Measurements from ENCODE around the gene CCNY. TPM values are rescaled to one million over a fixed set of nuclear protein-coding genes. Genes with fewer than 3 reads are reported as not detected.

Gene CCNY
- polyA plus RNA-seq, 1 experiment = 39.0 TPM

- TF ChIP-seq, protein P1, sequence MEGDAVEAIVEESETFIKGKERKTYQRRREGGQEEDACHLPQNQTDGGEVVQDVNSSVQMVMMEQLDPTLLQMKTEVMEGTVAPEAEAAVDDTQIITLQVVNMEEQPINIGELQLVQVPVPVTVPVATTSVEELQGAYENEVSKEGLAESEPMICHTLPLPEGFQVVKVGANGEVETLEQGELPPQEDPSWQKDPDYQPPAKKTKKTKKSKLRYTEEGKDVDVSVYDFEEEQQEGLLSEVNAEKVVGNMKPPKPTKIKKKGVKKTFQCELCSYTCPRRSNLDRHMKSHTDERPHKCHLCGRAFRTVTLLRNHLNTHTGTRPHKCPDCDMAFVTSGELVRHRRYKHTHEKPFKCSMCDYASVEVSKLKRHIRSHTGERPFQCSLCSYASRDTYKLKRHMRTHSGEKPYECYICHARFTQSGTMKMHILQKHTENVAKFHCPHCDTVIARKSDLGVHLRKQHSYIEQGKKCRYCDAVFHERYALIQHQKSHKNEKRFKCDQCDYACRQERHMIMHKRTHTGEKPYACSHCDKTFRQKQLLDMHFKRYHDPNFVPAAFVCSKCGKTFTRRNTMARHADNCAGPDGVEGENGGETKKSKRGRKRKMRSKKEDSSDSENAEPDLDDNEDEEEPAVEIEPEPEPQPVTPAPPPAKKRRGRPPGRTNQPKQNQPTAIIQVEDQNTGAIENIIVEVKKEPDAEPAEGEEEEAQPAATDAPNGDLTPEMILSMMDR (IDR thresholded peaks at IDR 0.05; ENCODE audit: insufficient read depth, low read depth, low read length) = no peak
- ChIA-PET CTCF (no interaction called here), POLR2A (no interaction called here)
- Histone ChIP-seq H3K4me3 (ENCODE audit: low read depth, low read length) (no peak overlapping the region), H3K36me3 (ENCODE audit: control insufficient read depth, insufficient read depth, low read length) (peaks cover 11% of the 10 kb centered on the region), H3K27me3 (ENCODE audit: control insufficient read depth, insufficient read depth, low read length) (no peaks in the 10 kb centered on the region)
- no peak for DNase-seq (ENCODE audit: low read depth)
Observed at GRCh38 chr10:35567951-35568350, 231.6 kb downstream of the CCNY start.

- Histone ChIP-seq H3K27me3 (ENCODE audit: control insufficient read depth, insufficient read depth, low read length) (no peaks in the 10 kb centered on the region), H3K36me3 (ENCODE audit: control insufficient read depth, insufficient read depth, low read length) (peaks cover 11% of the 10 kb centered on the region), H3K4me3 (ENCODE audit: low read depth, low read length) (no peak overlapping the region)
- no peak for DNase-seq (ENCODE audit: low read depth)
- ChIA-PET CTCF (no interaction called here), POLR2A (no interaction called here)
- TF ChIP-seq, protein P1 (IDR thresholded peaks at IDR 0.05; ENCODE audit: insufficient read depth, low read depth, low read length) = no peak
Observed at GRCh38 chr10:35568483-35569015, 232.2 kb downstream of the CCNY start.

GRCh38 chr10:35569111-35569707 is 232.9 kb downstream of the CCNY start:
- H3K36me3 ChIP-seq (ENCODE audit: control insufficient read depth, insufficient read depth, low read length) = peaks cover 11% of the 10 kb centered on the region
- H3K4me3 ChIP-seq (ENCODE audit: low read depth, low read length) = no peak overlapping the region
- no peaks in the 10 kb centered on the region for H3K27me3 ChIP-seq (ENCODE audit: control insufficient read depth, insufficient read depth, low read length)
- no peak for DNase-seq (ENCODE audit: low read depth)
- ChIA-PET POLR2A (no interaction called here), CTCF (no interaction called here)
- TF ChIP-seq, protein P1 (IDR thresholded peaks at IDR 0.05; ENCODE audit: insufficient read depth, low read depth, low read length) = no peak

DNA sequence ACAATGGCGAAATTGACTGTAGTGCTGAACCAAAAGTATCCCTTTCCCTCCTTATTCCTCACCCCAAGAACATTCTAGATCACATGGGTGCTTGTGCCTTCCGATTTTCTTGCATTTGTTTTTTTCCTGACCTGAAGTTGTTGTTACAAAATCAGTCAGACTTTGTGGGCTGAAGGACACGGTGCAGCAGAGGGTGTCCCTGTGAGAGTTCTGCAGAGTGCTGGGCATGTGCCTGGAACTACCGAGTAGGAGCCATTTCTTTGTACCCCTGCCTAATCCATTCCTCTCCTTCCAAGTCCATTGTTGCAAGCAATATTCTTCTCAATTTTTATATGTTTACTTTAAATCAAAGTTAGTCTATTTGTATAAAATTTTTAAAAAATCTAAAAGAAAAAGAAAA is 233.5 kb downstream of the CCNY start:
- no peak for DNase-seq (ENCODE audit: low read depth)
- no peak overlapping the region for H3K4me3 ChIP-seq (ENCODE audit: low read depth, low read length)
- CTCF ChIA-PET = no interaction called here
- TF ChIP-seq, protein P1 (IDR thresholded peaks at IDR 0.05; ENCODE audit: insufficient read depth, low read depth, low read length) = no peak
- POLR2A ChIA-PET = no interaction called here
- no peaks in the 10 kb centered on the region for H3K27me3 ChIP-seq (ENCODE audit: control insufficient read depth, insufficient read depth, low read length)
- H3K36me3 ChIP-seq (ENCODE audit: control insufficient read depth, insufficient read depth, low read length) = peaks cover 12% of the 10 kb centered on the region

- Histone ChIP-seq H3K4me3 (ENCODE audit: low read depth, low read length) (no peak overlapping the region), H3K27me3 (ENCODE audit: control insufficient read depth, insufficient read depth, low read length) (no peaks in the 10 kb centered on the region), H3K36me3 (ENCODE audit: control insufficient read depth, insufficient read depth, low read length) (peaks cover 12% of the 10 kb centered on the region)
- TF ChIP-seq, protein P1 (IDR thresholded peaks at IDR 0.05; ENCODE audit: insufficient read depth, low read depth, low read length) = no peak
- DNase-seq (ENCODE audit: low read depth) = no peak
- CTCF ChIA-PET = no interaction called here
- POLR2A ChIA-PET = no interaction called here
Observed at GRCh38 chr10:35570397-35570796, 234.1 kb downstream of the CCNY start.

All from BJ (cell line).